HG02763 (cell line): ENCODE results near the gene OSBPL10.
"Not testable (repeated sequence)": the region's sequence is repeated elsewhere in the genome, so short reads cannot be mapped to it uniquely, and the experiment has no call there.

ENCODE experiments used
- ATAC-seq: cut with Tn5 transposase; IDR thresholded peaks from one replicate; pipeline ENCODE4 v1.9.1; 2021; ENCODE audit warnings: mild to moderate bottlenecking, moderate library complexity; ENCODE audit not compliant: unreplicated experiment

OSBPL10 gene

DNA sequence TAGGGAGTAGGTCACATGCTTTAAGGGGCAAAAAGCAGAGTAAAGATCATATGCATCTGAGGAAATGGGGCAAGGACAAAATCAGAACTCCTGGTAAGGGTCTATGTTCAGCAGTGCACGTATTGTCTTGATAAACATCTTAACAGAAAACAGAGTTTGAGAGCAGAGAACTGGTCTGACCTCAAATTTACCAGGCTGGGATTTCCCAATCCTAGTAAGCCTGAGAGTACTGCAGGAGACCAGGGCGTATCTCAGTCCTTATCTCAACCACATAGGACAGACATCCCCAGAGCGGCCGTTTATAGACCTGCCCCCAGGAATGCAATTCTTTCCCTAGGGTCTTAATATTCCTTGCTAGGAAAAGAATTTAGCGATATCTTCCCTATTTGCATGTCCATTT lies 14.0 kb upstream of the OSBPL10 start:
- not testable (repeated sequence) for ATAC-seq

DNA sequence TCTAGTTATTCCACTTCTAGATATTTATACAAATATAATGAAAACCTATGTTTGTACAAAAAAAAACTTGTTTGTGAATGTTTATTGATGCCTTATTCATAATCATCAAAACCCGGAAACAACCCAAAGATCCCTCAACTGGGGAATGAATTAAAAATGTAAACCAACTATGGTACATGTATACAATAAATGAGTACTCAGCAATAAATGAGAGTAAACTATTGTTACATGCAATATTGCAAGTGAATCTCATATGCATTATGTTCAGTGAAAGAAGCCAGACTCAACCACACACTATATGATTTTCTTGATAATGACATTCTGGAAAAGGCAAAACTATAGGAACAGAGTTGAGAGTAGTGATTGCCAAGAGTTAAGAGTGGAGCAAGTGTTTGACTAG lies 12.8 kb upstream of the OSBPL10 start:
- ATAC-seq: no peak

DNA sequence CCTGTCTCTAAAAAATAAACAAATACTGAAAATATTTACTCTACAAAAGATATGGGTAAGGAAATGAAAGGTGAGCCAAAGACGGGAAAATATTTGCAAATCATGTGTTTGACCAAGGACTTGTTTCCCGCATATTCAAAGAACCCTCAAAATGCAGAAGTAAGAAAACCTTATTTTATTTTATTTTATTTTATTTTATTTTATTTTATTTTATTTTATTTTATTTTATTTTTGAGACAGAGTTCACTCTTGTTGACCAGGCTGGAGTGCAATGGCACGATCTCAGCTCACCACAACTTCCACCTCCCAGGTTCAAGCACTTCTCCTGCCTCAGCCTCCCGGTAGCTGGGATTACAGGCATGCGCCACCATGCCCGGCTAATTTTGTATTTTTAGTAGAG lies 11.9 kb upstream of the OSBPL10 start:
- not testable (repeated sequence) for ATAC-seq

DNA sequence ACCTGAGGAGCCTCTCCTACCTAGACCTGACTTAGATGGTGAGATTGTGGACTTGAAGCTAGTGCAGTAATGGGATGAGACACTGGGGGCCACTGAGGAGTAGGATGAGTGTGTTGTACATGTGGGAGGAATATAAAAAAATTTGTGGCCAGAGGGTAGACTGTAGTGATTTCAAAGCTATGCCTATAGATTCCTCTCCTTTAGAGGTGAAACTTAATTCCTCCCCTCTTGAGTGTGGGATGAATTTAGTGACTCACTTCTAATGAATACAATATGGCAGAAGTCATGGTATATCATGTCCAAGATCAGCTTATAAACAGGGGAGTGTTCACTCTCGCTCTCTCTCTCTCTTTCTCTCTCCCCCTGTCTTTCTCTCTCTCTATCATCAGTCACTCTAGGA lies 7.2 kb upstream of the OSBPL10 start:
- ATAC-seq: no peak

DNA sequence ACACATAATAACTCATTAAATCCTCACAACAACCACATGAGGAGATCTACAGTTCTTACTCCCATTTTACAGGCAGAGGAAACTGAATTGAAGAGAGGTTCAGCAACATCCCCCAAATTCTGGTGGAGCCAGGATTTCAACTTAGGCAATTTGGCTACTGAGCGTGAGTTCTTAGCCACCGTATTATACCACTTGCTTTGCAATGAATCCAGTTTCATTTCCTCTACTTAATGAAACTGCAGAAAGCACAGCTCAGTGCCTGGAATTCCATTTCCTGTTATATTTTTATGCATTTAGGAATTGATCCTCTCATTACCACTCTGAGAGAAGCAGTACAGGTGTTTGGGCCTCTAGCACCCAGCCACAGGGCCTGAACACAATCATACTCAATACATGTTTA lies 4.8 kb upstream of the OSBPL10 start:
- ATAC-seq: no peak

DNA sequence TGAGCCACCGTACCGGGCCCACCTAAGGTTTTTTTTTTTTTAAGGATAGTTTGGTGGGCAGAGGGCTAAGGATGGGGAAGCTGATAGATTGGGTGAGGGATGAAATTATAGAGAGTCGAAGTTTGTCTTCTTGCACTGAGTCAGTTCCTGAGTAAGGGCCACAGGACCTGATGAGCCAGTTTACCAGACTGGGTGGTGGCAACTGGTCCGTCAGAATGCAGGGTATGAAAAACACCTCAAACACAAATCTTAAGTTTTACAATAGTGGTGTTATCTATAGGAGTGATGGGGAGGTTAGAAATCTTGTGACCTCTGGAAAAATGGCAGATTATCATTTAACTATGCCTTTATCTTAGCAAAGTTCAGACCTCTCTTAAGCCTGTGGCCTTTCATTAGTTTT lies 3.3 kb upstream of the OSBPL10 start:
- no peak for ATAC-seq

DNA sequence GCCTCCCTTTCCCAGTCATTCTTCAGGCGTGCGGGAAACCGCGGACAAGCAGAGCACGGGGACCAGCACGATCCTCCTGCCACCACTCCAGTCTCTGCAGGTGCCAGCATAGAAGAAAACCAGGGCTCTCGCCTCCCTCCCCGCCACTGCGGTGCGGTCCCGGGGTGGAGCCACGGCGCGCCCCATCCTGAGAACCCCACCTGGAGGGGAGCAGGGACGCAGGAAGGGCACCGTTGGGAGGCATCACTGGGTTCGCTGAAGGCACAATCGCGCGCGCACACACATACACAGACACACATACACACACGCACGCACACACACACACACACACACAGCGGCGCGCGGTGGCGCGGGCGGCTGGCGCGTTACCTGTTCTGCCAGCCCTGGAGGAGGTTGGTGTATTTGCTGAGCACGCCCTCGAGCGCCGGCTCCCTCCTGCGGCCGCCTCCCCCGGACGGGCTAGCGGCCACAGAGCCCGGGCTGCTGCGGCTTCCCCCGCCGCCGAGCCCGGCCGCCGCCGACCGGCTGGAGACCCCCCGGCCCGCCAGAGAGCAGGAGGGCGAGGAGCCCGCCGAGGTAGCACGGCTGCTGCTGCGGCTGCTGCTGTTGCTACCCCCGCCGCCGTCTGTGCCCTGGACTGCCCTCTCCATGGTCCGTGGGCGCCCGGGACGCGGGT lies 394 bp downstream of the OSBPL10 start:
- ATAC-seq: peak; percentile 42

DNA sequence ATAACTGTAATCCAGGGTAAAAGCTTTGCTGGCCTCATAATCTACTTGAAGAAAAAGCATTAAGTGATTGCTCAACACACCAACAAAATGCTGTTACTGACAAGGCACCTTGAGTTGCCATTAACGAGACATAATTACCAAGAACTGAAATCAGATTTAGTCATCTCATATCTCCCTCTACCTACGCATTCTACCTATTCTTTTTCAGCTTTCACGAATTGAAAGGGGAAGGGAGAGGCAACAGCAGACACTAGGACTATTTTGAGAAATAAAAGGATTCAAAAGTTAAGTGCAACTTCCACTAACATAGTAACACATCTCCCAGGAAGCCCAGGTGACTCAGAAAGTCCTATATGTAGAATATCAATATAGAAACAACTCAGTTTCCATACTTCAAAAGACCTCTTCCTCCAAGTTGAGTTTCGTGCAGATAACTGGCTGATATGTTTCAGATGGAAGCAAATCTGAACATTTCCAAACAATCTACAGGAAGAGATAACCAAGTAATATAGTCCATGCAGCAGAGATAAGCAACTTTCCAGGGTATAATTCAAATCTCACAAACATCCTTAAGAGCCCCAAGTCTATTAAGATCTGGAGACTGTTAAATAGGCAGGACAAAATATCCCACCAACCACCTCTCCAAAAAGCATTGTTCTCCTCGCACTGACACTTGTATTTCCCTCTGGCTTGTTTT lies 1.9 kb downstream of the OSBPL10 start:
- ATAC-seq: no peak

DNA sequence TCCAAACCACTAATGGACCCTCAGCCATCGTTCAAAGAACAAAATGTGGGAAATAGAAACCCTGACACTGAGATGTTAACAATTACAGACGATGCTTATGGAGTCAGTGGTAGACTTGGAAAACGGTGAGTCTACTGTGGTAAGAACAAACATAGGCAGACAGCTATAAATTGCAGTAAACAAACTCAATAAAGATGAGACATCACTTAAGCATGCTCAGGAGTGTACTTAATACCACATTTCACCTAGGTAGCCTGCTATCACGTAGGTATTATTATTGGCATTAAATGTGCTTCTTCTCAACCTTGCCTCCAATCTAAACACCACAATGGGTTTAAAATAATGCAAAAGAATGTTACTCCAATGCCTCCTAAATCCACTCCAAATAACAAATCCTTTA lies 2.5 kb downstream of the OSBPL10 start:
- ATAC-seq: no peak

DNA sequence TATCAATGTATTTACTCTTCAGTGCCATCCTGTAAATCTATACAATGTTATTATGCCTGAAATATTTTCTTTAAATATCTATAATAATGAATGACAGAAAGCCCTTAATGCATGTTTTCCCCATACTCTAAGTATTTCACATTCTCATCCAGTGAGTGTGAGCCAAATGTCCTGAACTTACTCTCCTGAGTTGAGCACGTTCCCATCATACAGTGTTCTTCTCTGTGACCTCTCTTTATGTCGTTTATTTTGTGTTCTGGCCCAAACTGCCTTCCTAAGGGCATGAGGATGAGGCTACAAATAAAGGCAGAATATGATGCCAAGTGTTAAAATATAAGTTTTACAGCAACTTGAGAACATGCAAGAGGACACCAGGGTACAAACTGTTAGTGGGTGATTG lies 3.3 kb downstream of the OSBPL10 start:
- no peak for ATAC-seq

DNA sequence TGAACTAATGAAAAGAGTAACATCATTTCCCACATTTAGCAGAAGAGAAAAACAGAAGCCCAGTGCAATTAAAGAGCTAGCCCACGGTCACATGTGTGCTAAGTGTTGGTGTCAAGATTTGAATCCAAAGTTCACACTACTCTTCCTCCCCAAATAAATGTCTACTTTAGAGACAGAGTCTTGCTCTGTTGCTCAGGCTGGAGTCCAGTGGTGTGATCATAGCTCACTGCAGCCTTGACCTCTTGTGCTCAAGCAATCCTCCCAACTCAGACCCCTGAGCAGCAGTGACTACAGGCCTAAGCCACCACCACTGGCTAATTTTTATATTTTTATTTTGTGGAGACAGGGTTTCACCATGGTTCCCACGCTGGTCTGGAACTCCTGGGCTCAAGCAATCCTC lies 4.8 kb downstream of the OSBPL10 start:
- no peak for ATAC-seq

DNA sequence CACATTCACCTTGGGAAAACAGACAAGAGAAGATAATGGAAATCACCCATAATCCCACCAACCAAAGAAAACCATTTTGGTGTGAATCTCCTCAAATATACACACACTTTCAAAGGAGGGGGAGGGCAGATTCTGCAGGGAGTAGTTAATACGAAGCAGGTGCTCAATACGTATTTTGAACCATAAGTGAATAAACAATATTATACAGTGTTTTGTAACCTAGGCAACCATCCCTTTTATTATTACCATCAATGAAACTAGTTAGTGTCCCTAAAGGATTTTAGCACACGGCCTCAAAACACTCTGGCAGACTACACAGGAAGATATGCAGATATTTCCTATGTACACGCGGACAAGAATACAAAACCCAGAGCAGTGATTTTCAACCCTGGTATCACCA lies 6.1 kb downstream of the OSBPL10 start:
- no peak for ATAC-seq

DNA sequence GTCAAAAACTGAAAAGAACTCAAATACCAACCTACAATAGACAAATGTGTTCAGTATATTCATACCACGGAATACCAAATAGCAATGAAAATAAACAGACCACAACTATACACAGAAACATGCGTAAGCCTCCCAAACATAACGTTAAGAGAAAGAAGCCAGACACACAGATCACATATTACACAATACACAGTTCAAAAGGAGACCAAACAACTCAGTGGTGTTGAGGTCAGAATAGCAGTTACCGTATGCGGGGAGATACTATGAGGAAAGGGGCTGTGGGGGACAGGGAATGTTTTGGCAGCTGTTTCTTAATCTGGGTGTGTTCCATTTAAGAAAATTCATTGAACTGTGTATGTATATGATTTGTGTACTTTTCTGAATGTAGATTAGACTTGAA lies 6.6 kb downstream of the OSBPL10 start:
- ATAC-seq: no peak

DNA sequence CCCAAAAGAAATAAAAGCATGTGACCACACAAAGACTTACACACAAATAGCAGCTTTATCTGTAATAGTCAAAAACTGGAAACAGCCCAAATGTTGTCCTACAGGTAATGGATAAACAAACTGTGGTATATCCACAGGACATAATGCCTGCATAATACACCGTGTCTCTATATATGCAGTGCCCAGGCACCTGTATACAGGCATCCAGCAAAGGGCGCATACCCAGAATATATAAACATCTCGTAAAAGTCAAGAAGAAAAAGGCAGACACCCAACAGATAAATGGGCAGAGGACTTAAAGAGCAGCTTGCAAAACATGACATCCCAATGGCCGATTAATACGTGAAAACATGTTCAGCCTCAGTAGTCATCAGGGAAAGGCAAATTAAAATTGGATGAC lies 7.2 kb downstream of the OSBPL10 start:
- ATAC-seq: no peak

DNA sequence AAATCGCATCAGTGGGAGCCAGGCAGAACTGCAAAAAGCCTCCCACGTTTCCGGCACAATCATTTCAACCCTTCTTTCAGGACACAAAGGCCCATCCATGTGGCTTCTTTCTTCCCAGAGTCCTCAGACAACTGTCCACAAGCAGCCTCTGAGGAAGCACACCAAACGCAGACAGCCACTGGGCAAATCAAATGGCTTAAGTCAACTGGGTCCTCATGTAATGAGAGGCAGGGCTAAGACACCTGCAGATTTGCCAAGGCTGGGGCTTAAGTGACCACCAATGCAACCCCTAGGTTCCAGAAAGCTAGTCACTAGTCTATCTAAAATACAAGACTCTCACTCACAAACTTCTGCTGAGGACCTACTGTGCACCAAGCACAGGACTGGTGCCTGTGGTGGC lies 8.0 kb downstream of the OSBPL10 start:
- ATAC-seq: no peak

DNA sequence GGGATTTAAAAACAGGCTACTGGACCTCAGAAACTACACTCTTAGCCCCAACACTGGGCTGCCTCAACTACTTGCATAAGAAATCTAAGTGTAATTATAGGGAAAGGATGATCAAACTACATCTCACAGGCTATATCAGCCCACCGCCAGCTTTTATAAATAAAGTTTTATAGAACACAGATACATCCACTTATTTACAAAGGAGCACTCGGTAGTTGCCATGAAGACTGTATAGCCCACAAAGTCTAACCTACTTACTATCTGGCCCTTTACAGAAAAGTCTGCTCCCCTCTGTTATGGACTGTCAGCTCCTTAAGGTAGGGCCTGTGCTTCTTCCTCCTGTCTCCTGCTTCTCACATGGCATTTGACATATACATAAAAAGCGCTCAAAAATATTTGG lies 9.5 kb downstream of the OSBPL10 start:
- no peak for ATAC-seq

DNA sequence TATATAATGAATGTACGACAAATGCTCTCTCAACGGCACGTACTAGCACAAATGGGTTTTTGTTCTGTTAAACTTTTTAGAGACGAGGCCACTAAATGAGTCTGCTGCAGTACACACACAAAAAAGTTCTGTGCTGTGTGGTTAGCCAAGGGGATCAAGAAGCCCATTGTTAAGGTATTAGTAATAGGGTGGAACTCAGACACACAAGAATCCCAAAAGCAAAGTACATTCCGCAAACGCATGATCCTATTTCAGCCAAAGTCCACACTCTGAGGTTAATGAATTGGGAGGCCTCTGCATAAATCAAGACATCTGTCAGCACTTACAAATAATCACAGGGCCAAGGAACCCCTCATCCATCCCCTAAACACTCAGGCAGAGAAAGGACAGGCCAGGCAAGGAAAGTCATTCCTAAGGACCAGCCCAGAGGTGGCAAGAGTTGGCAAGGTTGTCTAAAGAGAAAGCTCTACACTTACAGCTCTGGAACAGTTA lies 12.1 kb downstream of the OSBPL10 start:
- no peak for ATAC-seq

DNA sequence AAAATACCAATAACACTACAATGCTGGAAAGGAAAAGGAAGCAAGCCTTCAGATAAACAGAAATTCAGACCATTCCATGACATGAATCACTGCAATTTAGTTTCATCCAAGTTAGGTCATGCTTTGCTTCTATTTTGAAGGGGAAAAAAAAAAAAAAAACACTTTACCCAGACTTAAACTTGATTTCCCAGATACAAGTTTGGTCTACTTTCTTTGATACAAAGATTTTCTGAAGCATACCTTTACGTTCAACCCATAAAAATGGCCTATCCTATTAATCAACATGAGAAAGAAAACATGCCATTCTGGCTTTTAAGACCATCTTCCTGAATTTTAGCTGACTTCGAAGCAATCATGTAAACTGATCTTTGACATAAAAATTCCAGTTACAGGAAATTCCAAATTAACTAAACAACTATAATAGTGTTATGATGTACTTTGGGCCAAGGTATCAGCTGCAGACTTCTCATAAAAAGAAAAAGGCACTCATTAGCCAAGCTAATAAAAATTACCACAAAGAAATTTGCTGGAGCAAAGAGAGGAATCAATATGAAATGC lies 12.6 kb downstream of the OSBPL10 start:
- ATAC-seq: no peak

DNA sequence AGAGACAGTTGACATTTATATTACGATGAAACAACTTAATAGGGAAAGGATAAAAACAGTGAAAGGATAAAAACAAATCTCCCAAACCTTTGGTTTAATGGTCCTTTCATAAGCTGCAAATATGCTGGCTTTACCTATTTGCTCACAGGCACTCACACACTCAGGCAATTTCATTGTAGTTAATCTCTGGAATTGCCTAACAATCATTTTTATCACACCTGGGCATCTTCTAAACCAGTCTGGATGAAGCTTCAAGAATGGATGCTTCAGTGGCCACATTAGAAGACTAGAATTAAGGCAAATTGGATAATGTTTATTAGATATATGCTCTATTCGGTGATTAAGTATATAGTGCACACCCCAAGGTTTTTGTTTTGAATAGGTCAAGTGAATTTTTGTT lies 13.5 kb downstream of the OSBPL10 start:
- ATAC-seq: no peak

DNA sequence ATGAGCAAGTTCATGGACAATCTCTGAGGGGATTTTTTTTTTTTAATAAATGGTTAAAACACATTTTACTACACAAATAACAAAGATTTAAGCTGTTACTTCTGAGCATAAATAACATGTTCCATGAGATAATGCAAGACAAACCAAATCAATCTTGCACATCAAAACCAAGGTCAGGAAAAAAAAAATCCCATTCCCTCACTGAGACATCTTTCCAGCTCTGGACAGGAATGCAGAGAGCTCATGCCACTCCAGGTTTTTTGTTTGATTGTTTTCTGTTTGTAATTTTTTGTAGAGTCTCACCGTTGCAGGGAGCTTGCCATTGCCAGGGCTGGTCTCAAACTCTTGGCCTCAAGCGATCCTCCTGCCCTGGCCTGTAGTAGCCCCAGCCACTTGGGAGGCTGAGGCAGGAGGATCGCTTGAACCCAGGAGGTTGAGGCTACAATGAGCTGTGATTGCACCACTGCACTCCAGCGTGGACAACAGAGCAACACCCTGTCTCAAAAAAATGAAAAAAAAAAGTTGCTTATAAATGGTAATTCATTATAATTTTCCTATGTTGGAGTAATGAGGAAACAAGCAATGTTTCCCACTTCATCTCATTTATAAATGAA lies 14.0 kb downstream of the OSBPL10 start:
- ATAC-seq: no peak

DNA sequence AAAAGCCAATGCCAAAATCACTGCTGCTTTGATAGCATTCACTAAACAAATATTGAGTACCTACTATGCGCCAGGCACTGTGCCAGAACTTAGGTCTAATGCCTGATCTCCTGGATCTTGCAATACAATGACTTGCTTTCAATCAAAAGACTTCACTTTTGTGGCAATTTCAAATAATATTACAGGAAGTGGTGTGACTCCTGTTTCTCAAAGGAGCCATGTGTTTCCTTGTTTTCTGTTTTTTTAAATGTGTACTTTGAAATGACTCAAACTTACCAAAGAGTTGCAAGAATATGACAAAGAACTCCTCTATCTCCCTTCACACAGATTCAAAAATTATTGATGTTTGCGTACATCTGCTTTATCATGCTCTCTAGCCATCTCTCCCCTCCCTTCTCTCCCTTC lies 18.3 kb downstream of the OSBPL10 start:
- ATAC-seq: no peak
